GM12873 (cell line): ENCODE measurements around the gene RNF150.

Experiments used
- CTCF ChIP-seq: IDR thresholded peaks from 2 replicates; pipeline ENCODE4 v1.5.1; 2012; ENCODE audit warnings: low read depth, mild to moderate bottlenecking, moderate library complexity, low read length, control low read depth; ENCODE audit not compliant: insufficient read depth; ENCODE audit errors: missing control alignments

RNF150 gene

DNA sequence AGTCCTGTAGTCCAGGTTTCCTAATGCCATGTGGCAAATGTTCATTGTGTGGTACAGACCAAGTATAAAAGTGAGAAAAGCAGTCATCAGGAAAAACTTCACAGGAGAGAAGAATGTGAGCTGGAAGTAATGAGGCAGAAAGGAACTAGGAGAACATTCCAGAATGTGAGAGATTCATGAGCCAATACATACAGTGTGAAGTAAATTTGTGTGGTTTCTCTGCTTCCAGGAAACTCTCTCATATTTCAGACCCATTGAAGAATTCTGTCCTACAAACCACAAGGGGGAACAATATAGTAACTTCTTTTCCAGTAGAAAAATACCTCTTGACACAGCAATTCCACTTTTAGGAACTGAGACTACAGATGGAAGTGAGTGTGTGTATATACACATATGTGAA lies 136.5 kb downstream of the RNF150 start:
- no peak for TF ChIP-seq CTCF

- TF ChIP-seq CTCF = no peak
Measured at GRCh38 chr4:140995058-140995457, 138.2 kb downstream of the RNF150 start.

DNA sequence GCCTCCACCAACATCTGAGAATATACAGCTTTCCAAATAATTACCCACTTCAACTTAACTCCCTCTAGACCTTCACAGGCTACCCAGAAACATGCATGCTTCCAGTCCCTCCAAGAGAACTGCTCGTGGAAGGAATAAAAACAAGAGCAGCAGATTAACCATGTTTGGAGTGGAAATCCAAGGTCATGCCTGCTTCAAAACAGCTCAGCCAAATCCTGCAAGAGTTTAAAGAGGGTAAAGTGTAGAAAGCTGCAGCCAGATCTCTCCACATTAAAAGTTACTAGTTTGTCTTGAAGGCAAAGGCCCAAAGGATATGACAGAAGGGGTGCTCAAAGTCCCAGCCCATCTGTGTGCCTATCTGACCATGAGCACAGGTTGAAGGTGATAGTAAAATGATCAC lies 139.3 kb downstream of the RNF150 start:
- no peak for TF ChIP-seq CTCF

DNA sequence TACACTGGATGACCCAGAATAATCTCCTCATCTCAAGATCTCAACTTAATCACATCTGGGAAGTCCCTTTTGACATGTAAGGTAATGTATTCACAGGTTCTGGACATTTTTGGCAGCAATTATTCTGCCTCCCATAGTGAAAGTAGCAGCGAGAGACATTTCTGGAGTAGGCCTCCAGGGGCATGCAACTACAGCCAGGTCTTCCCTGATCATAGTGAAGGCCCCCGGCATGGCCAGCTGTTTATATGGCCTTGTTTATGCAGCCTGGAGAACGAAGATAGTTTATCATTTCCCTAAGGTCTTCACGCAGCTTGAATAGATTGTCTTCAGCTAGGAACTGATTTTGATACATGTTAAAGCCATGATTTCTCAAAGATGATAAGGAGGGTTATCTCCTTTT lies 139.9 kb downstream of the RNF150 start:
- no peak for TF ChIP-seq CTCF

DNA sequence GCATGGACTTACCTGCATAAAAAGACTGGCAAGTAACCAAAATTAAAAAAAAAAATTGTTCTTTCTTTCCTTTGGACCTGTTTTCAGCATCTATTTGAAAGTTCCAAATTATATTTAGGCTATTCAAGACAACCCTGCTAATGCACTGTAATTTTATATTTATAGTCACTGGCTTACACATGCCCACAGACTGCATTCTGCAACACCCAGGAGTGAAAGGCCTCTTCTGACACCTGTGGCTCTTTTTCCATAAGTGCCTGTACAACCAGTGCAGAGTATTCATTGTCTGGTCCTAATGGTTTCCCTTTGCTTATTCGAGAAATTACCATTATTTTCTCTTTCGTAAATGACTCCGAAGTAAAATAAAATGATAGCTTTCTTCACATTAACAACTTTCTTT lies 143.3 kb downstream of the RNF150 start:
- TF ChIP-seq CTCF = no peak

DNA sequence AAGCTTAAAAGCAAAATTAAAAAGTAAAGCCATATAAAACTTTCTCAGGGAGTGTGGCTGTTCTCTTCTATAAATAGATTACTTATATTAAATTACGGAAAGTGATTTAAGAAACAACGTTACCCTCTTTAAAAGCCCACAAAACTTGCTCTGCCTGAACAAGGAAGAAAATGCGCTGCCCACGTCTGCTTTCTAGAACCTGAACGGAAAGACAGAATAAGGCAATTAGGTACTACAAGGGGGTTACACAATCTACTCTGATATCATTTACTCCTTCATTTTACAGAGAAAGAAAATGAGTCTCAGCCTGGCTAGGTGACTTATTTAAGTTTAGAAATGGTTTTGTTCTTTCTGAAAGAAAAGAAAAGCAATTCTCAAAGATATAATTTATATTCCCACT lies 147.2 kb downstream of the RNF150 start:
- no peak for TF ChIP-seq CTCF

GRCh38 chr4:140982613-140983340 lies 150.5 kb downstream of the RNF150 start:
- TF ChIP-seq CTCF = no peak
